Measurements from ENCODE around the gene PIEZO2.

Gene PIEZO2

GRCh38 chr18:10789180-10789579 lies 360.2 kb downstream of the PIEZO2 start:
- TF ChIP-seq CTCF (IDR thresholded peaks at IDR 0.05), result no peak

- TF ChIP-seq CTCF (IDR thresholded peaks at IDR 0.05), result peak; percentile 94
These were observed 362.0 kb downstream of the PIEZO2 start for GRCh38 chr18:10787293-10787901.

- TF ChIP-seq CTCF (IDR thresholded peaks at IDR 0.05), result no peak
These were observed 363.6 kb downstream of the PIEZO2 start for GRCh38 chr18:10785798-10786197.

- TF ChIP-seq CTCF (IDR thresholded peaks at IDR 0.05), result no peak
These were observed 364.7 kb downstream of the PIEZO2 start for GRCh38 chr18:10784596-10785202.

GRCh38 chr18:10783941-10784340 lies 365.4 kb downstream of the PIEZO2 start:
- TF ChIP-seq CTCF (IDR thresholded peaks at IDR 0.05), result no peak

- no peak for TF ChIP-seq CTCF (IDR thresholded peaks at IDR 0.05)
These were observed 372.9 kb downstream of the PIEZO2 start for GRCh38 chr18:10776493-10776892.

- TF ChIP-seq CTCF (IDR thresholded peaks at IDR 0.05), result no peak
These were observed 374.3 kb downstream of the PIEZO2 start for GRCh38 chr18:10775026-10775425.
